K562 (cell line): ENCODE results near the gene ATMIN. TPM values are rescaled to one million over a fixed set of nuclear protein-coding genes. Genes with fewer than 3 reads are reported as not detected.

ENCODE experiments used
- ATAC-seq: fragments of 200-7000 bp; cut with Tn5 transposase; 3 replicates; pipeline ENCODE4 v1.9.1; 2020; ENCODE audit warnings: moderate library complexity
- BruUV-seq: library from RNA; stranded (reverse); fragments of 400-500 nt; replicated peaks from 2 replicates; lab custom pipeline; 2021; lab: Mats Ljungman, UMichigan
- CTCF ChIA-PET: fragments of 300-600 bp; formaldehyde crosslinking; extraction: SDS; loops from one replicate; lab custom pipeline; 2021; ENCODE audit warnings: low intra/inter-chr PET ratio; lab: Yijun Ruan, JAX
- POLR2A ChIA-PET: fragments of 300-600, 350-650 bp; sonication (Branson Sonifier 250); formaldehyde crosslinking; extraction: SDS; loops from one replicate; lab custom pipeline; 2021; ENCODE audit warnings: antibody characterized with exemption, inconsistent platforms; lab: Yijun Ruan, JAX
- DNase-seq, 4 experiments: peaks; one replicate each; pipeline versions ENCODE4 v3.0.0 to v3.0.0-alpha.2; 2011 to 2018; ENCODE audit warnings: low spot score in 3 of 4, mixed read lengths in 3 of 4; ENCODE audit errors: extremely low read depth in 1 of 4
- FAIRE-seq: peaks from 2 replicates; lab custom pipeline; 2011; peaks lifted over from hg19 to GRCh38; lab: Jason Lieb, UNC
- H2AFZ ChIP-seq: 2 replicates; pipeline ENCODE4 v1.6.0; 2011; ENCODE audit warnings: low read depth, low read length, control low read depth, inconsistent platforms
- H3K27ac ChIP-seq: fragments of 200-600 bp; 3 replicates; pipeline ENCODE4 v1.8.0; 2011; ENCODE audit warnings: low read depth, mild to moderate bottlenecking, control low read depth, inconsistent platforms, low read length, moderate library complexity, mixed read lengths; ENCODE audit errors: extremely low read depth
- H3K27me3 ChIP-seq, 2 experiments: fragments of 300-600 bp in 1 of 2; 2 replicates in 1 of 2; 3 replicates in 1 of 2; pipeline versions ENCODE4 v1.6.0 to v1.8.0; 2011; ENCODE audit warnings: inconsistent platforms in 2 of 2, low read length in 2 of 2, mild to moderate bottlenecking in 1 of 2, mixed read lengths in 1 of 2, moderate library complexity in 1 of 2; ENCODE audit not compliant: control insufficient read depth in 2 of 2, insufficient read depth in 2 of 2
- H3K36me3 ChIP-seq: fragments of 300-600 bp; 3 replicates; pipeline ENCODE4 v1.8.0; 2011; ENCODE audit warnings: mild to moderate bottlenecking, low read length, inconsistent platforms; ENCODE audit not compliant: control insufficient read depth, insufficient read depth
- H3K4me1 ChIP-seq, 2 experiments: fragments of 200-600 bp in 1 of 2; replicated peaks in 1 of 2; 2 replicates in 1 of 2; 3 replicates in 1 of 2; pipeline versions ENCODE4 v1.5.1 to v1.8.0; 2011; ENCODE audit warnings: inconsistent platforms in 2 of 2, low read length in 2 of 2, mild to moderate bottlenecking in 1 of 2, mixed read lengths in 1 of 2, moderate library complexity in 1 of 2; ENCODE audit not compliant: control insufficient read depth in 2 of 2, insufficient read depth in 2 of 2
- H3K4me2 ChIP-seq: 2 replicates; pipeline ENCODE4 v1.6.1; 2011; ENCODE audit warnings: low read length, control low read depth, inconsistent platforms, mixed read lengths; ENCODE audit not compliant: insufficient read depth
- H3K4me3 ChIP-seq: fragments of 200-600 bp; sonication (generic), shearing (Covaris generic); 2 replicates; pipeline ENCODE4 v1.5.1; 2016; ENCODE audit warnings: control low read depth, inconsistent platforms
- H3K79me2 ChIP-seq: fragments of 200-600 bp; 3 replicates; pipeline ENCODE4 v1.8.0; 2011; ENCODE audit warnings: low read length, inconsistent platforms; ENCODE audit not compliant: control insufficient read depth, insufficient read depth
- H3K9ac ChIP-seq, 2 experiments: 2 replicates each; pipeline versions ENCODE4 v1.6.0 to v1.6.1; 2011; ENCODE audit warnings: low read depth in 2 of 2, low read length in 2 of 2, control low read depth in 1 of 2, inconsistent platforms in 1 of 2, mild to moderate bottlenecking in 1 of 2, mixed read lengths in 1 of 2; ENCODE audit not compliant: insufficient read depth in 1 of 2
- H3K9me1 ChIP-seq: one replicate; pipeline ENCODE4 v1.6.0; 2011; ENCODE audit warnings: inconsistent platforms, mild to moderate bottlenecking, low read length, moderate library complexity; ENCODE audit not compliant: control insufficient read depth, insufficient read depth
- H3K9me3 ChIP-seq: replicated peaks from 2 replicates; pipeline ENCODE4 v1.5.1; 2011; ENCODE audit warnings: low read depth, low read length, inconsistent platforms; ENCODE audit not compliant: control insufficient read depth, insufficient read depth
- H4K20me1 ChIP-seq: replicated peaks from 2 replicates; pipeline ENCODE4 v1.6.1; 2011; ENCODE audit warnings: low read length, inconsistent platforms, mixed read lengths; ENCODE audit not compliant: control insufficient read depth, insufficient read depth
- ARNT ChIP-seq, 2 experiments: fragments of 450-650 bp; IDR thresholded peaks; 2 replicates each; pipeline ENCODE4 v1.6.1; 2016; ENCODE audit warnings: mild to moderate bottlenecking in 1 of 2
- BACH1 ChIP-seq: fragments of 200-800 bp; sonication (Bioruptor generic); IDR thresholded peaks from 2 replicates; pipeline ENCODE4 v1.6.1; 2016; ENCODE audit warnings: missing genetic modification characterization, missing compliant biosample characterization
- BHLHE40 ChIP-seq: IDR thresholded peaks from 2 replicates; pipeline ENCODE4 v1.6.1; 2011; ENCODE audit warnings: low read length, improper control_type of control experiment
- E2F3 ChIP-seq: fragments of 250-450 bp; sonication (Bioruptor Pico); IDR thresholded peaks from 2 replicates; pipeline ENCODE4 v1.4.0; 2020; ENCODE audit warnings: mild to moderate bottlenecking
- FOXP1 ChIP-seq: sonication (generic); formaldehyde crosslinking; IDR thresholded peaks from 2 replicates; pipeline ENCODE4 v1.8.0; 2022; ENCODE audit warnings: mild to moderate bottlenecking, missing genetic modification reagents
- NFIX ChIP-seq: fragments of 250-450 bp; sonication (Bioruptor Pico); IDR thresholded peaks from 2 replicates; pipeline ENCODE4 v1.4.0; 2020; ENCODE audit warnings: low read depth, mild to moderate bottlenecking, moderate library complexity
- SIN3B ChIP-seq: fragments of 450-650 bp; IDR thresholded peaks from 2 replicates; pipeline ENCODE4 v1.6.1; 2017; ENCODE audit warnings: low read depth, mild to moderate bottlenecking, moderate library complexity
- SIX5 ChIP-seq, 2 experiments: IDR thresholded peaks; 2 replicates each; pipeline ENCODE4 v1.6.1; 2011; ENCODE audit warnings: low read length in 2 of 2, borderline replicate concordance in 1 of 2, low read depth in 1 of 2, mild to moderate bottlenecking in 1 of 2, moderate library complexity in 1 of 2; ENCODE audit not compliant: insufficient read depth in 1 of 2
- SMARCE1 ChIP-seq: fragments of 450-650 bp; IDR thresholded peaks from 2 replicates; pipeline ENCODE4 v1.7.1; 2016; ENCODE audit warnings: mild to moderate bottlenecking
- TCFL5 ChIP-seq: fragments of 250-450 bp; sonication (Bioruptor Pico); conservative IDR thresholded peaks from 2 replicates; pipeline ENCODE4 v1.6.1; 2021; ENCODE audit warnings: mild to moderate bottlenecking, moderate library complexity, matching md5 sums
- TEAD4 ChIP-seq, 2 experiments: sonication (generic) in 1 of 2; formaldehyde crosslinking in 1 of 2; IDR thresholded peaks; 2 replicates each; pipeline versions ENCODE4 v1.6.1 to v1.8.0; 2012 to 2022; ENCODE audit warnings: borderline replicate concordance in 1 of 2, inconsistent platforms in 1 of 2, low read length in 1 of 2, mild to moderate bottlenecking in 1 of 2, missing genetic modification reagents in 1 of 2
- XRCC3 ChIP-seq: fragments of 450-650 bp; IDR thresholded peaks from 2 replicates; pipeline ENCODE4 v1.6.1; 2017; ENCODE audit warnings: mild to moderate bottlenecking, moderate library complexity
- ZNF143 ChIP-seq: sonication (generic); formaldehyde crosslinking; IDR thresholded peaks from 2 replicates; pipeline ENCODE4 v1.9.0; 2022; ENCODE audit warnings: mild to moderate bottlenecking, missing genetic modification reagents
- ZNF146 ChIP-seq: IDR thresholded peaks from one replicate; pipeline ENCODE4 v1.6.1; 2018; ENCODE audit warnings: missing compliant biosample characterization; ENCODE audit not compliant: unreplicated experiment
- WGBS: fragments of 100-300 bp; shearing (Covaris generic); methylation state at CpG from one replicate; pipeline ENCODE4 v1.1.6; 2016; ENCODE audit warnings: low coverage, mixed read lengths; ENCODE audit not compliant: insufficient coverage; ENCODE audit errors: missing lambda C conversion rate; 5-methylcytosine and 5-hydroxymethylcytosine counted together
- in situ Hi-C: fragments of 300-500 bp; cut with MboI; formaldehyde crosslinking; loops from 4 replicates; pipeline ENCODE4 v1.15.0; 2018; ENCODE audit warnings: inconsistent platforms, mixed read lengths
- intact Hi-C: fragments of 100-400 bp; cut with micrococcal nuclease; formaldehyde crosslinking; loops from 2 replicates; pipeline ENCODE4 v1.14.2; 2022
- polyA plus RNA-seq, 8 experiments: library from polyadenylated mRNA; depleted of rRNA in 4 of 8; stranded (reverse) in 5 of 8; unstranded in 3 of 8; fragments of >200 nt; fragmentation: Nextera tagmentation in 2 of 8; fragmentation: Illumina TruSeq in 1 of 8; extraction: Ambion mirVana in 2 of 8; extraction: Trizol in 1 of 8; gene quantifications; 2 replicates each; pipeline versions ENCODE4 v1.2.1 to v1.2.3, GENCODE V29; 2011 to 2014; ENCODE audit warnings: inconsistent platforms in 1 of 8, missing spikeins in 1 of 8
- total RNA-seq, 7 experiments: library from RNA; depleted of rRNA in 6 of 7; stranded (reverse); fragments of >200 nt in 6 of 7; fragmentation: Illumina TruSeq in 2 of 7; extraction: Trizol in 2 of 7; gene quantifications; 2 replicates each; pipeline versions ENCODE4 v1.2.1 to v1.2.3, GENCODE V29; 2011 to 2021; ENCODE audit warnings: low replicate concordance in 1 of 7
- TF ChIP-seq, protein P1 (sequence below): fragments of 450-650 bp; IDR thresholded peaks from 2 replicates; pipeline ENCODE4 v1.6.1; 2016; ENCODE audit warnings: missing biosample characterization, missing genetic modification characterization
- TF ChIP-seq, protein P2 (sequence below), 2 experiments: fragments of 450-650 bp; IDR thresholded peaks; 2 replicates each; pipeline ENCODE4 v1.6.1; 2016
- TF ChIP-seq, protein P3 (sequence below): fragments of 450-650 bp; conservative IDR thresholded peaks from 2 replicates; pipeline ENCODE4 v1.6.1; 2016; ENCODE audit warnings: missing genetic modification characterization, low read depth, mild to moderate bottlenecking, missing compliant biosample characterization, moderate library complexity

ATMIN gene
- total and polyA plus RNA-seq, 9 of the 15 experiments (the other 6 are each of a cell fraction or from before 2014, with no cell fraction given), result 6.7 to 40.9 (median 23.4) TPM

DNA sequence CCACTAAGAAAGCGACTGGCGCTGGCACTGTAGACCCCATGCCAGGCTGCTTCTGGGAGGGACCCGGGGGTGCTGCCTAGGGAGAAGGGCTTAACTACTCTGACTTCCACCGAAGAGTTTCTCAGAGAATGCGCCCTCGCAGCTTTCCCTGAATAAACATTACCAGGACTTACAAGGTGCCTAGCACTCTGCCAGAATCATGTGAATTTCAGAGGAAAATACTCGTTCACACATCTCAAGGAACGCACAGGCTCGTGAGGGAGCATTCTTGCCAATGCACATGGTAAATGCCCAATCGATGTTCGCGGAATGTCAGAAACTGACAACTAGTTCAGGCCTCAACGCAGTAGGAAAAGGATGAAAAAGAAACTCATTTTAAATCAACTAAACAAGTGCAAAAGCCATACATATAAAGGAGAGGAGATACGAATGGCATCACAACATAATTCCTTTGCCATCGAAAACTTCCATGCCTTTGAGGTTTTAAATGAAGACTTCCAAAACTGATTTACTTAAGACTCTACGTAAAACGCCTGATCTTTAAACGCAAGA is 30.0 kb upstream of the ATMIN start:
- H3K27ac ChIP-seq, result peak overlapping the region; percentile 100
- peak overlapping the region; percentile 91 to 98 for H3K9ac ChIP-seq
- intact Hi-C loops (loop anchor here (2.0 to 5.0 kb wide), 2 partner anchors 31 to 1083 kb away; no protein-coding TSS in a partner anchor), in situ Hi-C loops (loop anchor here (25.0 kb wide), 1 partner anchor 732 kb away; no protein-coding TSS in a partner anchor)
- WGBS, result 3% methylated on average over 18 of the region's 18 CpGs
- peaks cover 31% of the 10 kb centered on the region for H3K36me3 ChIP-seq
- FAIRE-seq (no peak), DNase-seq (peak in 1 of 4 experiments; percentile 36), ATAC-seq (no peak)
- peak overlapping the region; percentile 97 for H3K4me2 ChIP-seq
- peaks cover 21 to 30% of the 10 kb centered on the region in 2 experiments; a peak in 4 of 5 replicates for H3K4me1 ChIP-seq
- CTCF ChIA-PET, result no interaction called here
- BruUV-seq, result no TSS peak
- H3K9me1 ChIP-seq, result peaks cover 4% of the 10 kb centered on the region
- H4K20me1 ChIP-seq, result peaks cover 22% of the 10 kb centered on the region
- POLR2A ChIA-PET, result interaction anchor here (1.5 kb wide), 1 partner anchor 12 kb away, joined by 8 read pairs; no protein-coding TSS in a partner anchor
- no peaks in the 10 kb centered on the region for H3K27me3 ChIP-seq
- H3K4me3 ChIP-seq, result peak overlapping the region; percentile 82
- H3K9me3 ChIP-seq, result no peaks in the 10 kb centered on the region
- H2AFZ ChIP-seq, result peak overlapping the region; percentile 100
- H3K79me2 ChIP-seq, result peaks cover 94% of the 10 kb centered on the region
- TF ChIP-seq NFIX (no peak), SMARCE1 (no peak), ARNT (IDR thresholded peaks at IDR 0.05) (0 out of 4 replicates have a peak, but pooled peaks of 1 of the 2 experiments have one; percentile 51), E2F3 (0 out of 2 replicates have a peak, but pooled peaks have one; percentile 34), SIN3B (no peak), BHLHE40 (0 out of 2 replicates have a peak, but pooled peaks have one; percentile 7), SIX5 (IDR thresholded peaks at IDR 0.05; ENCODE audit: borderline replicate concordance in 1 of 2, insufficient read depth in 1 of 2, low read depth in 1 of 2, low read length in 2 of 2) (no peak), ZNF146 (no peak), TEAD4 (IDR thresholded peaks at IDR 0.05; ENCODE audit: low read length) (no peak), TEAD4 (CRISPR knock-in tag; IDR thresholded peaks at IDR 0.05; ENCODE audit: borderline replicate concordance) (peak; percentile 47; the same call in 1 of the 2 replicates), XRCC3 (no peak), TCFL5 (CRISPR knock-in tag) (no peak), ZNF143 (peak; percentile 47; the same call in 1 of the 2 replicates), FOXP1 (CRISPR knock-in tag) (0 out of 2 replicates have a peak, but pooled peaks have one; percentile 46), BACH1 (tag) (no peak)
- TF ChIP-seq, protein P1, sequence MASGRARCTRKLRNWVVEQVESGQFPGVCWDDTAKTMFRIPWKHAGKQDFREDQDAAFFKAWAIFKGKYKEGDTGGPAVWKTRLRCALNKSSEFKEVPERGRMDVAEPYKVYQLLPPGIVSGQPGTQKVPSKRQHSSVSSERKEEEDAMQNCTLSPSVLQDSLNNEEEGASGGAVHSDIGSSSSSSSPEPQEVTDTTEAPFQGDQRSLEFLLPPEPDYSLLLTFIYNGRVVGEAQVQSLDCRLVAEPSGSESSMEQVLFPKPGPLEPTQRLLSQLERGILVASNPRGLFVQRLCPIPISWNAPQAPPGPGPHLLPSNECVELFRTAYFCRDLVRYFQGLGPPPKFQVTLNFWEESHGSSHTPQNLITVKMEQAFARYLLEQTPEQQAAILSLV (tag), result no peak
- TF ChIP-seq, protein P2, sequence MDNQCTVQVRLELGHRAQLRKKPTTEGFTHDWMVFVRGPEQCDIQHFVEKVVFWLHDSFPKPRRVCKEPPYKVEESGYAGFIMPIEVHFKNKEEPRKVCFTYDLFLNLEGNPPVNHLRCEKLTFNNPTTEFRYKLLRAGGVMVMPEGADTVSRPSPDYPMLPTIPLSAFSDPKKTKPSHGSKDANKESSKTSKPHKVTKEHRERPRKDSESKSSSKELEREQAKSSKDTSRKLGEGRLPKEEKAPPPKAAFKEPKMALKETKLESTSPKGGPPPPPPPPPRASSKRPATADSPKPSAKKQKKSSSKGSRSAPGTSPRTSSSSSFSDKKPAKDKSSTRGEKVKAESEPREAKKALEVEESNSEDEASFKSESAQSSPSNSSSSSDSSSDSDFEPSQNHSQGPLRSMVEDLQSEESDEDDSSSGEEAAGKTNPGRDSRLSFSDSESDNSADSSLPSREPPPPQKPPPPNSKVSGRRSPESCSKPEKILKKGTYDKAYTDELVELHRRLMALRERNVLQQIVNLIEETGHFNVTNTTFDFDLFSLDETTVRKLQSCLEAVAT (IDR thresholded peaks at IDR 0.05), result 0 out of 4 replicates have a peak, but pooled peaks of 1 of the 2 experiments have one; percentile 18
- TF ChIP-seq, protein P3, sequence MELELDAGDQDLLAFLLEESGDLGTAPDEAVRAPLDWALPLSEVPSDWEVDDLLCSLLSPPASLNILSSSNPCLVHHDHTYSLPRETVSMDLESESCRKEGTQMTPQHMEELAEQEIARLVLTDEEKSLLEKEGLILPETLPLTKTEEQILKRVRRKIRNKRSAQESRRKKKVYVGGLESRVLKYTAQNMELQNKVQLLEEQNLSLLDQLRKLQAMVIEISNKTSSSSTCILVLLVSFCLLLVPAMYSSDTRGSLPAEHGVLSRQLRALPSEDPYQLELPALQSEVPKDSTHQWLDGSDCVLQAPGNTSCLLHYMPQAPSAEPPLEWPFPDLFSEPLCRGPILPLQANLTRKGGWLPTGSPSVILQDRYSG (tag), result no peak
